WTC11 (cell line): ENCODE data around the gene ANO9. TPM values are rescaled to one million over a fixed set of nuclear protein-coding genes. Genes with fewer than 3 reads are reported as not detected.

Experiments
- FOXJ3 ChIP-seq: sonication (generic); formaldehyde crosslinking; IDR thresholded peaks from 2 replicates; pipeline ENCODE4 v1.9.0; 2021; ENCODE audit warnings: missing genetic modification reagents, mild to moderate bottlenecking, borderline replicate concordance
- FOXK1 ChIP-seq: sonication (generic); formaldehyde crosslinking; IDR thresholded peaks from 2 replicates; pipeline ENCODE4 v1.8.0; 2022; ENCODE audit warnings: mild to moderate bottlenecking, moderate library complexity, missing genetic modification reagents
- GRHL2 ChIP-seq: fragments of 250-450 bp; sonication (Bioruptor Pico); IDR thresholded peaks from 2 replicates; pipeline ENCODE4 v1.8.0; 2022; ENCODE audit warnings: mild to moderate bottlenecking, moderate library complexity; ENCODE audit not compliant: insufficient replicate concordance, severe bottlenecking
- MXD4 ChIP-seq: fragments of 250-450 bp; sonication (Bioruptor Pico); IDR thresholded peaks from 2 replicates; pipeline ENCODE4 v1.8.0; 2021; ENCODE audit warnings: mild to moderate bottlenecking, moderate library complexity, borderline replicate concordance
- NFATC4 ChIP-seq: fragments of 250-450 bp; sonication (Bioruptor Pico); IDR thresholded peaks from 2 replicates; pipeline ENCODE4 v1.9.0; 2021; ENCODE audit warnings: mild to moderate bottlenecking
- NFYB ChIP-seq: sonication (generic); formaldehyde crosslinking; conservative IDR thresholded peaks from 2 replicates; pipeline ENCODE4 v1.8.0; 2022; ENCODE audit warnings: low read depth, missing genetic modification reagents
- PRRX2 ChIP-seq: fragments of 250-450 bp; sonication (Bioruptor Pico); IDR thresholded peaks from 2 replicates; pipeline ENCODE4 v1.8.0; 2021; ENCODE audit warnings: mild to moderate bottlenecking
- ZBTB21 ChIP-seq: sonication (generic); formaldehyde crosslinking; IDR thresholded peaks from 2 replicates; pipeline ENCODE4 v1.8.1; 2023; ENCODE audit warnings: mild to moderate bottlenecking, missing genetic modification reagents, borderline replicate concordance
- ZNF138 ChIP-seq: sonication (generic); formaldehyde crosslinking; conservative IDR thresholded peaks from 2 replicates; pipeline ENCODE4 v1.8.1; 2022; ENCODE audit warnings: mild to moderate bottlenecking, moderate library complexity, missing genetic modification reagents
- ZNF317 ChIP-seq: sonication (generic); formaldehyde crosslinking; IDR thresholded peaks from 2 replicates; pipeline ENCODE4 v1.8.1; 2023; ENCODE audit warnings: low read depth, mild to moderate bottlenecking, moderate library complexity, missing genetic modification reagents, borderline replicate concordance
- ZNF423 ChIP-seq: fragments of 250-450 bp; sonication (Bioruptor Pico); IDR thresholded peaks from 2 replicates; pipeline ENCODE4 v2.1.2; 2022; ENCODE audit warnings: mild to moderate bottlenecking, moderate library complexity
- total RNA-seq: library from RNA; stranded (reverse); gene quantifications from 3 replicates; pipeline ENCODE4 v1.2.3, GENCODE V29; 2021
- TF ChIP-seq, protein P1 (sequence below): fragments of 250-450 bp; sonication (Bioruptor Pico); IDR thresholded peaks from 2 replicates; pipeline ENCODE4 v1.9.0; 2021; ENCODE audit warnings: mild to moderate bottlenecking, borderline replicate concordance
- TF ChIP-seq, protein P2 (sequence below): sonication (generic); formaldehyde crosslinking; IDR thresholded peaks from 2 replicates; pipeline ENCODE4 v1.8.1; 2023; ENCODE audit warnings: mild to moderate bottlenecking, missing genetic modification reagents, borderline replicate concordance
- TF ChIP-seq, protein P3 (sequence below): sonication (generic); formaldehyde crosslinking; IDR thresholded peaks from 2 replicates; pipeline ENCODE4 v1.8.1; 2022; ENCODE audit warnings: low read depth, mild to moderate bottlenecking, moderate library complexity, missing genetic modification reagents, borderline replicate concordance
- TF ChIP-seq, protein P4 (sequence below): fragments of 250-450 bp; sonication (Bioruptor Pico); IDR thresholded peaks from 2 replicates; pipeline ENCODE4 v1.9.0; 2021; ENCODE audit warnings: mild to moderate bottlenecking
- TF ChIP-seq, protein P5 (sequence below): fragments of 250-450 bp; sonication (Bioruptor Pico); IDR thresholded peaks from 2 replicates; pipeline ENCODE4 v1.9.0; 2021; ENCODE audit warnings: mild to moderate bottlenecking
- TF ChIP-seq, protein P6 (sequence below): fragments of 250-450 bp; sonication (Bioruptor Pico); conservative IDR thresholded peaks from 2 replicates; pipeline ENCODE4 v1.9.0; 2021; ENCODE audit warnings: mild to moderate bottlenecking
- TF ChIP-seq, protein P7 (sequence below): sonication (generic); formaldehyde crosslinking; IDR thresholded peaks from 2 replicates; pipeline ENCODE4 v1.8.0; 2023; ENCODE audit warnings: missing genetic modification reagents, mild to moderate bottlenecking, borderline replicate concordance

Gene ANO9
- total RNA-seq, 1 experiment from 2014 or later, result 13.2 TPM

DNA sequence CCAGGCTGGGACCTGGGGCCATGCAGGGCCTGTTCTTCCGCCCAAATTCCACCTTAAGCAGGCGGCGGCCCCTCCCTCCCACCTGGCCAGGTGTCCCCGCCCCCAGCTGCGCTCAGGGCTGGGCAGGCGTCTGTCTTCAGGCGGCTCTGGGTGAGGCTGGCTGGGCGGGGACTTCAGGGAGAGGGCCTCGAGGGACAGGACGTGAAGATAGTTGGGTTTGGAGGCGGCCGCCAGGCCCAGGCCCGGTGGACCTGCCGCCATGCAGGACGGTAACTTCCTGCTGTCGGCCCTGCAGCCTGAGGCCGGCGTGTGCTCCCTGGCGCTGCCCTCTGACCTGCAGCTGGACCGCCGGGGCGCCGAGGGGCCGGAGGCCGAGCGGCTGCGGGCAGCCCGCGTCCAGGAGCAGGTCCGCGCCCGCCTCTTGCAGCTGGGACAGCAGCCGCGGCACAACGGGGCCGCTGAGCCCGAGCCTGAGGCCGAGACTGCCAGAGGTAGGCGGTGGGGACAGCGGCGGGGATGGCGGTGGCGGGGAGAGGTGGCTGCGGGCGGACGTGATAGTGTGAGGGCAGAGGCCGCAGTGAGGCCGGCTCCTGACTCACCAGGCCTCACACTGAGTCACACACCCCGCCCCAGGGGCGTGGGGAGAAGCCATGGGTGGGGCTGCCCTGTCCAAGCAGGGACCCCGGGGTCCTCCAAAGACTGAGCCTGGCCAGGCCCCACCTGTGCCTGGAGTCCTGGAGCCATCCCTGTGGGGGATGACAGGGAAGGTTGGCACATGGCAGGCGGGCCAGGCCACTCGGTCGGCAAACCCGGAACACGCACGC is 47.6 kb downstream of the ANO9 start, which contains the start of gene PKP3 (continued):
- TF ChIP-seq, protein P1, sequence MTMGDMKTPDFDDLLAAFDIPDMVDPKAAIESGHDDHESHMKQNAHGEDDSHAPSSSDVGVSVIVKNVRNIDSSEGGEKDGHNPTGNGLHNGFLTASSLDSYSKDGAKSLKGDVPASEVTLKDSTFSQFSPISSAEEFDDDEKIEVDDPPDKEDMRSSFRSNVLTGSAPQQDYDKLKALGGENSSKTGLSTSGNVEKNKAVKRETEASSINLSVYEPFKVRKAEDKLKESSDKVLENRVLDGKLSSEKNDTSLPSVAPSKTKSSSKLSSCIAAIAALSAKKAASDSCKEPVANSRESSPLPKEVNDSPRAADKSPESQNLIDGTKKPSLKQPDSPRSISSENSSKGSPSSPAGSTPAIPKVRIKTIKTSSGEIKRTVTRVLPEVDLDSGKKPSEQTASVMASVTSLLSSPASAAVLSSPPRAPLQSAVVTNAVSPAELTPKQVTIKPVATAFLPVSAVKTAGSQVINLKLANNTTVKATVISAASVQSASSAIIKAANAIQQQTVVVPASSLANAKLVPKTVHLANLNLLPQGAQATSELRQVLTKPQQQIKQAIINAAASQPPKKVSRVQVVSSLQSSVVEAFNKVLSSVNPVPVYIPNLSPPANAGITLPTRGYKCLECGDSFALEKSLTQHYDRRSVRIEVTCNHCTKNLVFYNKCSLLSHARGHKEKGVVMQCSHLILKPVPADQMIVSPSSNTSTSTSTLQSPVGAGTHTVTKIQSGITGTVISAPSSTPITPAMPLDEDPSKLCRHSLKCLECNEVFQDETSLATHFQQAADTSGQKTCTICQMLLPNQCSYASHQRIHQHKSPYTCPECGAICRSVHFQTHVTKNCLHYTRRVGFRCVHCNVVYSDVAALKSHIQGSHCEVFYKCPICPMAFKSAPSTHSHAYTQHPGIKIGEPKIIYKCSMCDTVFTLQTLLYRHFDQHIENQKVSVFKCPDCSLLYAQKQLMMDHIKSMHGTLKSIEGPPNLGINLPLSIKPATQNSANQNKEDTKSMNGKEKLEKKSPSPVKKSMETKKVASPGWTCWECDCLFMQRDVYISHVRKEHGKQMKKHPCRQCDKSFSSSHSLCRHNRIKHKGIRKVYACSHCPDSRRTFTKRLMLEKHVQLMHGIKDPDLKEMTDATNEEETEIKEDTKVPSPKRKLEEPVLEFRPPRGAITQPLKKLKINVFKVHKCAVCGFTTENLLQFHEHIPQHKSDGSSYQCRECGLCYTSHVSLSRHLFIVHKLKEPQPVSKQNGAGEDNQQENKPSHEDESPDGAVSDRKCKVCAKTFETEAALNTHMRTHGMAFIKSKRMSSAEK, result no peak
- no peak for TF ChIP-seq MXD4 (CRISPR knock-in tag)
- TF ChIP-seq, protein P2, sequence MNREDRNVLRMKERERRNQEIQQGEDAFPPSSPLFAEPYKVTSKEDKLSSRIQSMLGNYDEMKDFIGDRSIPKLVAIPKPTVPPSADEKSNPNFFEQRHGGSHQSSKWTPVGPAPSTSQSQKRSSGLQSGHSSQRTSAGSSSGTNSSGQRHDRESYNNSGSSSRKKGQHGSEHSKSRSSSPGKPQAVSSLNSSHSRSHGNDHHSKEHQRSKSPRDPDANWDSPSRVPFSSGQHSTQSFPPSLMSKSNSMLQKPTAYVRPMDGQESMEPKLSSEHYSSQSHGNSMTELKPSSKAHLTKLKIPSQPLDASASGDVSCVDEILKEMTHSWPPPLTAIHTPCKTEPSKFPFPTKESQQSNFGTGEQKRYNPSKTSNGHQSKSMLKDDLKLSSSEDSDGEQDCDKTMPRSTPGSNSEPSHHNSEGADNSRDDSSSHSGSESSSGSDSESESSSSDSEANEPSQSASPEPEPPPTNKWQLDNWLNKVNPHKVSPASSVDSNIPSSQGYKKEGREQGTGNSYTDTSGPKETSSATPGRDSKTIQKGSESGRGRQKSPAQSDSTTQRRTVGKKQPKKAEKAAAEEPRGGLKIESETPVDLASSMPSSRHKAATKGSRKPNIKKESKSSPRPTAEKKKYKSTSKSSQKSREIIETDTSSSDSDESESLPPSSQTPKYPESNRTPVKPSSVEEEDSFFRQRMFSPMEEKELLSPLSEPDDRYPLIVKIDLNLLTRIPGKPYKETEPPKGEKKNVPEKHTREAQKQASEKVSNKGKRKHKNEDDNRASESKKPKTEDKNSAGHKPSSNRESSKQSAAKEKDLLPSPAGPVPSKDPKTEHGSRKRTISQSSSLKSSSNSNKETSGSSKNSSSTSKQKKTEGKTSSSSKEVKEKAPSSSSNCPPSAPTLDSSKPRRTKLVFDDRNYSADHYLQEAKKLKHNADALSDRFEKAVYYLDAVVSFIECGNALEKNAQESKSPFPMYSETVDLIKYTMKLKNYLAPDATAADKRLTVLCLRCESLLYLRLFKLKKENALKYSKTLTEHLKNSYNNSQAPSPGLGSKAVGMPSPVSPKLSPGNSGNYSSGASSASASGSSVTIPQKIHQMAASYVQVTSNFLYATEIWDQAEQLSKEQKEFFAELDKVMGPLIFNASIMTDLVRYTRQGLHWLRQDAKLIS, result no peak
- TF ChIP-seq ZNF138 (CRISPR knock-in tag), result no peak
- no peak for TF ChIP-seq NFYB (CRISPR knock-in tag)
- no peak for TF ChIP-seq FOXJ3 (CRISPR knock-in tag)
- TF ChIP-seq, protein P3, sequence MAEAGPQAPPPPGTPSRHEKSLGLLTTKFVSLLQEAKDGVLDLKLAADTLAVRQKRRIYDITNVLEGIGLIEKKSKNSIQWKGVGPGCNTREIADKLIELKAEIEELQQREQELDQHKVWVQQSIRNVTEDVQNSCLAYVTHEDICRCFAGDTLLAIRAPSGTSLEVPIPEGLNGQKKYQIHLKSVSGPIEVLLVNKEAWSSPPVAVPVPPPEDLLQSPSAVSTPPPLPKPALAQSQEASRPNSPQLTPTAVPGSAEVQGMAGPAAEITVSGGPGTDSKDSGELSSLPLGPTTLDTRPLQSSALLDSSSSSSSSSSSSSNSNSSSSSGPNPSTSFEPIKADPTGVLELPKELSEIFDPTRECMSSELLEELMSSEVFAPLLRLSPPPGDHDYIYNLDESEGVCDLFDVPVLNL (CRISPR knock-in tag), result no peak
- TF ChIP-seq, protein P4, sequence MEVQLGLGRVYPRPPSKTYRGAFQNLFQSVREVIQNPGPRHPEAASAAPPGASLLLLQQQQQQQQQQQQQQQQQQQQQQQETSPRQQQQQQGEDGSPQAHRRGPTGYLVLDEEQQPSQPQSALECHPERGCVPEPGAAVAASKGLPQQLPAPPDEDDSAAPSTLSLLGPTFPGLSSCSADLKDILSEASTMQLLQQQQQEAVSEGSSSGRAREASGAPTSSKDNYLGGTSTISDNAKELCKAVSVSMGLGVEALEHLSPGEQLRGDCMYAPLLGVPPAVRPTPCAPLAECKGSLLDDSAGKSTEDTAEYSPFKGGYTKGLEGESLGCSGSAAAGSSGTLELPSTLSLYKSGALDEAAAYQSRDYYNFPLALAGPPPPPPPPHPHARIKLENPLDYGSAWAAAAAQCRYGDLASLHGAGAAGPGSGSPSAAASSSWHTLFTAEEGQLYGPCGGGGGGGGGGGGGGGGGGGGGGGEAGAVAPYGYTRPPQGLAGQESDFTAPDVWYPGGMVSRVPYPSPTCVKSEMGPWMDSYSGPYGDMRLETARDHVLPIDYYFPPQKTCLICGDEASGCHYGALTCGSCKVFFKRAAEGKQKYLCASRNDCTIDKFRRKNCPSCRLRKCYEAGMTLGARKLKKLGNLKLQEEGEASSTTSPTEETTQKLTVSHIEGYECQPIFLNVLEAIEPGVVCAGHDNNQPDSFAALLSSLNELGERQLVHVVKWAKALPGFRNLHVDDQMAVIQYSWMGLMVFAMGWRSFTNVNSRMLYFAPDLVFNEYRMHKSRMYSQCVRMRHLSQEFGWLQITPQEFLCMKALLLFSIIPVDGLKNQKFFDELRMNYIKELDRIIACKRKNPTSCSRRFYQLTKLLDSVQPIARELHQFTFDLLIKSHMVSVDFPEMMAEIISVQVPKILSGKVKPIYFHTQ (CRISPR knock-in tag), result no peak
- no peak for TF ChIP-seq PRRX2 (CRISPR knock-in tag)
- TF ChIP-seq, protein P5, sequence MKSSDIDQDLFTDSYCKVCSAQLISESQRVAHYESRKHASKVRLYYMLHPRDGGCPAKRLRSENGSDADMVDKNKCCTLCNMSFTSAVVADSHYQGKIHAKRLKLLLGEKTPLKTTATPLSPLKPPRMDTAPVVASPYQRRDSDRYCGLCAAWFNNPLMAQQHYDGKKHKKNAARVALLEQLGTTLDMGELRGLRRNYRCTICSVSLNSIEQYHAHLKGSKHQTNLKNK (CRISPR knock-in tag), result no peak
- no peak for TF ChIP-seq FOXK1
- TF ChIP-seq, protein P6, sequence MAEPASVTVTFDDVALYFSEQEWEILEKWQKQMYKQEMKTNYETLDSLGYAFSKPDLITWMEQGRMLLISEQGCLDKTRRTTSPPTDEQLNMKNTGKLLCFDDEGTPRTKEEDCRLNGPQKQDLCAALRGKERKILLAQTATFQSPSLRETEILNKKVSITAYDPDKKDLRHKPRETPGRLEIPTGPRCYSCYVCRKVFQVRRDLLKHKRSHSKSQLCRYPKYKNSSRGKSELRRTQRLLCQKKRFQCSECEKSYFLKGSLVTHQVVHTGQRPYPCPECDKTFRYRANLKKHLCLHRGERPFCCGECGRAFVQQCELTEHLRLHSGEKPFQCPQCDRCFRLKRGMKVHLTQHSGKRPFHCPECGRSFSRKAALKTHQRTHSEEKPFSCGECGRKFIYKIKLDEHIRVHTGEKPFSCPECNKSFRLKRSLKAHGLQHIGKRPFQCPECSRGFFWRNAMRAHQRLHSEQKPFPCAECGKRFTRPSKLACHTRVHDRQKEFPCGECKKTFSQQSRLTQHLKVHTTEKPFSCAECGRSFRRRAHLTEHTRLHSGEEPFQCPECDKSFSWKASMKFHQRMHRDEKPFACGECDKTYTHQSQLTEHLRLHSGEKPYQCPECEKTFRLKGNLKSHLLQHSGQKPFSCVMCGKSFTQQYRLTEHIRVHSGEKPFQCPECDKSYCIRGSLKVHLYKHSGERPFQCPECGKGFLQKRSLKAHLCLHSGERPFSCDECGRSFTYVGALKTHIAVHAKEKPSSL, result no peak
- TF ChIP-seq, protein P7, sequence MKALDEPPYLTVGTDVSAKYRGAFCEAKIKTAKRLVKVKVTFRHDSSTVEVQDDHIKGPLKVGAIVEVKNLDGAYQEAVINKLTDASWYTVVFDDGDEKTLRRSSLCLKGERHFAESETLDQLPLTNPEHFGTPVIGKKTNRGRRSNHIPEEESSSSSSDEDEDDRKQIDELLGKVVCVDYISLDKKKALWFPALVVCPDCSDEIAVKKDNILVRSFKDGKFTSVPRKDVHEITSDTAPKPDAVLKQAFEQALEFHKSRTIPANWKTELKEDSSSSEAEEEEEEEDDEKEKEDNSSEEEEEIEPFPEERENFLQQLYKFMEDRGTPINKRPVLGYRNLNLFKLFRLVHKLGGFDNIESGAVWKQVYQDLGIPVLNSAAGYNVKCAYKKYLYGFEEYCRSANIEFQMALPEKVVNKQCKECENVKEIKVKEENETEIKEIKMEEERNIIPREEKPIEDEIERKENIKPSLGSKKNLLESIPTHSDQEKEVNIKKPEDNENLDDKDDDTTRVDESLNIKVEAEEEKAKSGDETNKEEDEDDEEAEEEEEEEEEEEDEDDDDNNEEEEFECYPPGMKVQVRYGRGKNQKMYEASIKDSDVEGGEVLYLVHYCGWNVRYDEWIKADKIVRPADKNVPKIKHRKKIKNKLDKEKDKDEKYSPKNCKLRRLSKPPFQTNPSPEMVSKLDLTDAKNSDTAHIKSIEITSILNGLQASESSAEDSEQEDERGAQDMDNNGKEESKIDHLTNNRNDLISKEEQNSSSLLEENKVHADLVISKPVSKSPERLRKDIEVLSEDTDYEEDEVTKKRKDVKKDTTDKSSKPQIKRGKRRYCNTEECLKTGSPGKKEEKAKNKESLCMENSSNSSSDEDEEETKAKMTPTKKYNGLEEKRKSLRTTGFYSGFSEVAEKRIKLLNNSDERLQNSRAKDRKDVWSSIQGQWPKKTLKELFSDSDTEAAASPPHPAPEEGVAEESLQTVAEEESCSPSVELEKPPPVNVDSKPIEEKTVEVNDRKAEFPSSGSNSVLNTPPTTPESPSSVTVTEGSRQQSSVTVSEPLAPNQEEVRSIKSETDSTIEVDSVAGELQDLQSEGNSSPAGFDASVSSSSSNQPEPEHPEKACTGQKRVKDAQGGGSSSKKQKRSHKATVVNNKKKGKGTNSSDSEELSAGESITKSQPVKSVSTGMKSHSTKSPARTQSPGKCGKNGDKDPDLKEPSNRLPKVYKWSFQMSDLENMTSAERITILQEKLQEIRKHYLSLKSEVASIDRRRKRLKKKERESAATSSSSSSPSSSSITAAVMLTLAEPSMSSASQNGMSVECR (CRISPR knock-in tag), result no peak
- TF ChIP-seq ZNF317 (CRISPR knock-in tag), result no peak
- TF ChIP-seq ZNF423 (CRISPR knock-in tag), result peak; percentile 54; the same call in 1 of the 2 replicates
- no peak for TF ChIP-seq NFATC4 (CRISPR knock-in tag)
- TF ChIP-seq ZBTB21 (CRISPR knock-in tag), result no peak
- no peak for TF ChIP-seq GRHL2 (CRISPR knock-in tag)
